ENCODE data around the gene WDR72.

Gene WDR72

DNA sequence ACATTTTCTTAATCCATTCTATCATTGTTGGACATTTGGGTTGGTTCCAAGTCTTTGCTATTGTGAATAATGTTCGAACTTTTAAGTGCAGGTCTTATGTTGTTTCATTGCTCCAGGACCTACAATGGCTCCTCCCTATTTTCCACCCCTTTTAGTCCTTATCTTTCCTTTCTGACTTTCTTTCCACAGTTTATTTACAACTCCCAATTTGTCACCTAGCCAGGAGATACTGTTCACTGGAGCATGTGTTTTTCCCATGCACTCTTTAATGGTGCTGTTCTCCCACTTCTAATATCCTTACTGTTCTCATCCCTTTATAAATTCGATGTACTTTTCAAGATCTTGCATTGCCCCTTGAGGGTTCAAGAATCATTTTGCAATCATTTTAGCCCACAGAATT is 290.0 kb downstream of the WDR72 start:
- DNase-seq (ENCODE audit: low read depth) = no peak
- TF ChIP-seq, protein P1, sequence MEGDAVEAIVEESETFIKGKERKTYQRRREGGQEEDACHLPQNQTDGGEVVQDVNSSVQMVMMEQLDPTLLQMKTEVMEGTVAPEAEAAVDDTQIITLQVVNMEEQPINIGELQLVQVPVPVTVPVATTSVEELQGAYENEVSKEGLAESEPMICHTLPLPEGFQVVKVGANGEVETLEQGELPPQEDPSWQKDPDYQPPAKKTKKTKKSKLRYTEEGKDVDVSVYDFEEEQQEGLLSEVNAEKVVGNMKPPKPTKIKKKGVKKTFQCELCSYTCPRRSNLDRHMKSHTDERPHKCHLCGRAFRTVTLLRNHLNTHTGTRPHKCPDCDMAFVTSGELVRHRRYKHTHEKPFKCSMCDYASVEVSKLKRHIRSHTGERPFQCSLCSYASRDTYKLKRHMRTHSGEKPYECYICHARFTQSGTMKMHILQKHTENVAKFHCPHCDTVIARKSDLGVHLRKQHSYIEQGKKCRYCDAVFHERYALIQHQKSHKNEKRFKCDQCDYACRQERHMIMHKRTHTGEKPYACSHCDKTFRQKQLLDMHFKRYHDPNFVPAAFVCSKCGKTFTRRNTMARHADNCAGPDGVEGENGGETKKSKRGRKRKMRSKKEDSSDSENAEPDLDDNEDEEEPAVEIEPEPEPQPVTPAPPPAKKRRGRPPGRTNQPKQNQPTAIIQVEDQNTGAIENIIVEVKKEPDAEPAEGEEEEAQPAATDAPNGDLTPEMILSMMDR (conservative IDR thresholded peaks at IDR 0.05; ENCODE audit: low read length) = no peak
- H3K4me3 ChIP-seq (ENCODE audit: low read length) = no peak overlapping the region

All from AG10803 (cell line).